GM19372 (cell line): Measurements from ENCODE around the gene ANKS1B.

Experiments used
- ATAC-seq: cut with Tn5 transposase; IDR thresholded peaks from one replicate; pipeline ENCODE4 v1.9.1; 2021; ENCODE audit warnings: mild to moderate bottlenecking, low read depth, moderate library complexity; ENCODE audit not compliant: unreplicated experiment

ANKS1B gene

DNA sequence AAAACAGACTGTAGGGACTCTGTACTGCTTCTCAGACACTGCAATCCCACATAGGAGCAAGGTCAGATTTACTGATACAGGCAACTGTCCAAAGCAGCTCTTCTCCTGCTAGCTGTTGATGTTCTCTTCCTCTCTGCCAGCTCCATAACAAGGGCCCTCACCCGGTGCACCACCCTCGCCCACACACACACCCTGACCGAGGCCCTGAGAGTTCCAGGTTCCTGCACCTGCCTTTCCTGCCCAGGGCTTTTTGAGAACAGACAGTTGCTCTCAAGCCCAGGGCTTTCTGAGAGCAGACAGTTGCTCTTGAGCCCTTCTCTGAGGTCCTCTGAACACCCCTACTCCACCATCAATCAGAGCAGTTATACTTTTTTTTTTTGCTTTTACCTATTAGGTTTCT lies 571.0 kb downstream of the ANKS1B start:
- ATAC-seq, result no peak

DNA sequence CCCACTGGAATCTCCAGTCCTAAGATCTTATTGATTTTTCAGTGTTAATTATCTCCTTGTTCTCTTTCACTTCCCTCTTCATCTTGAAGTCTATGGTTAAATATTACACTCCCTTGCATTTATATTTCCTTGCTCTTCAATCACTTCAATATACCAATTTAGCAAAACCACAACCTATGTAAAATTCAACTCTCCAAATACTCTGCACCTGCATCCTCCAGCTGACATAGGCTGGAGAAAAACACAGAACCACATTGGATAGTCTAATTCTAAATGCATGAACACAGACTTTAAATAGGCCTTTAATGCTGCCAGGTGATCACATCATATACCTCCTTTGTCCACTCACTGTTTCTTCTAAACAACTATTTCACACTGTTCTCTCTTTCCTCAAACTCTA lies 591.0 kb downstream of the ANKS1B start:
- ATAC-seq, result peak; percentile 70

DNA sequence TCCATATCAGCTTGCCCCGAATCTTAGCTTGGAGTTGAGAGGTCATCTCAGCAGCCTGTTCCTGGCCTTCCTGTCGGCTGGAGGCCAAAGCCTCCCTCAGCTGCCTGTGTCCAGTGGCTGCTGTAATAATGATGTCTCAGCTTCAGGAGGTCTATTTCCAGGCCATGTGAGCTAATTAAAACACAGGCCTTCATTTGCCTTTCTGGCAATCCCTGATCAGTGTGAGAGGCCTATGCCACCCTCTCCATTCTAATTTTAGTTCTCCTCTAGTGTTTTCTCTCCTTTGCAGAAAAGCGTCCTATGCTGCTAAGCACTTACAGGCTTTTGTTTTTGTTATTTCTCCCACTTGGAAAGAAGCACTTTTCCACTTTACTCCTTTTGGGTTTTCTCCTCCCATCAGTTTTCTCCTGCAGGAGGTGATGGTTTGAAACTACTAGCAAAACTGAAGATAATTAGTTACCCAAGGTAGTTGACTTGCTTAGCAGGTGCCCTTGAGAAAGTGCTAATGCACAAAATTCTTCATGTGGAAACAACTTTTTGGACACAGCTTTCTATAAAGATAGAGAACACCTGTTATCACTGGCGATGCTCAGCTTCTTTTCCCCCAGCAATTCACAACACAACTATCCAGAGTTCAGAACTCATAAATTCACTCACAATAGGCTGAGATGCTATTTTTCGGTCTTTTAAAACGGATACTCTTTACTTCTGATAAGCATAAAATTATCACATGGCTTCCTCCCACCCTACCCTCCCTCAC lies 592.5 kb downstream of the ANKS1B start:
- ATAC-seq, result no peak

DNA sequence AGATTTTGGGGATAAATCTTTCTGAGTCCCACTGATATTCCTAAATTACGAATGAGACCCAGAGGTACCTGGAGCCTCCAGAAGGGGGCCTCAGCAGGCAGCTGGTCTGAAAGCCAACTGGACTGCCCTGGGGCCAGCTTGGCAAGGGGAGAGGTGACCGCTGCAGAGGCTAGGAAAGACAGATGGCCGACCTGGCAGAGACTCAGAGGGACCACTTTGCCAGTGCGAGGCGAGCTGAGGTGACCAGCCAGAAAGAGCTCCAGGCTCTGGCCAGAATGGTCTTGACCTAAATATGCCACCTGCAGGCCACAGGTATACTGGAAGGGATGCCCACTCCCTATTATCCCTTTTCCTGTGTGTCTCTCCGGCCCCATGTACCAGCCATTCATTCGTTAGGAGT lies 594.0 kb downstream of the ANKS1B start:
- ATAC-seq, result no peak

DNA sequence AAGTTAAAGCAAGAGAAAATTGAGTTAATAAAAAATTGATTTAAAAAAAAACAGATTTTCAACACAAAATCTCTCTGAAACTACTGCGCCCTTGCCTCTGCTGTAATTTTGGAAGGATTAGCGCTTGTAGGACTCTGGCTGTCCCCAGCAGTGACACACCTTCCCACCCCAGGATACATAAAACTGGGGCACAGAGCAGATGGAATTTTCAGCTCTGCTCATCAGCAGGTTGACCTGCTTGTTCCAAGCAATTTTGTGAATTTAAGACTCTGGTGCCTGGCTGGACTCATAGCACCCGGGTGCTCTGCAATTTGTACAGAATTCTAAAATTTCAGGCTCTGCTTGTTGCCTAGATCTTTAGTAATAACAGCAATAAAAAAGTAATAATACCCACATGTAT lies 595.0 kb downstream of the ANKS1B start:
- no peak for ATAC-seq

DNA sequence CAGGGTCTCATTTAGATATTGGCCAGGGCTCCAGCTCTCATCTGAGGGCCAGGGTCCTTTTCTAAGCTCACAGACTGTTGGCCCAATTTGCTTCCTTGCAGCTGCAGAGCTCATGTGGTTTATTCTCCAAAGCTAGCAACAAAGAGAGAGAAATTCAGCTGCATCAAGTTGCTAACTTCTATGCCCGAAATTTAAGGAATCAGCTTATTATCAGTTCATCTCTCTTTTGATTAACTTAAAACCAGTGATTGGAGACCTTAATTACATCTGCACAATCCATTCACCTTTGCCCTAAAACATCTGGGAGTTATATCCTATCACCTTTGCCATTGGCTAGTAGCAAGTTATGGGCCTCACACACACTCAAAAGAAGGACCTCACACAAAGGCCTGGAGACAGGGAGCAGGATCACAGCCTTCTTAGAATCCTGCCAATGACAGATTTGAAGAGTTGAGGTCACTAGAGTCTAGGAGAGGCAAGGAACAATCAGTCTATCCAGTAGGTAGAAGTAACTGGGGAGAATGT lies 596.0 kb downstream of the ANKS1B start:
- no peak for ATAC-seq

DNA sequence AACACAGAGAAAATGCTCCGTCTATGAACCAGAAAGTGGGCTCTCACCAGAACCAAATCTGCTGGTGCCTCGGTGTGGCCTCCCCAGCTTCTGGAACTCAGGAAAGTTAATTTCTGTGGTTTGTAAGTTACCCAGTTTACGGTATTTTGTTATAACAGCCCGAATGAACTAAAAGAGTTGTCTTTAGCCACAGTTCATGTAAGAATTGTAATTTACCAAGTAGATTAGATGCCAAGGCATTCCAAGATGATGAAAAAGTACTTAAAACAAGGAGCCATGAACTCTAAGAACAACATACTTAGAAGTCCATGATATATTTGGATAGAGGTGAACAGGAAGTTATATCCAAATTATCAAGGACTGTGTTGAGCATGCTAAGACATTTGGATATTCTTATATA lies 597.1 kb downstream of the ANKS1B start:
- ATAC-seq, result no peak

DNA sequence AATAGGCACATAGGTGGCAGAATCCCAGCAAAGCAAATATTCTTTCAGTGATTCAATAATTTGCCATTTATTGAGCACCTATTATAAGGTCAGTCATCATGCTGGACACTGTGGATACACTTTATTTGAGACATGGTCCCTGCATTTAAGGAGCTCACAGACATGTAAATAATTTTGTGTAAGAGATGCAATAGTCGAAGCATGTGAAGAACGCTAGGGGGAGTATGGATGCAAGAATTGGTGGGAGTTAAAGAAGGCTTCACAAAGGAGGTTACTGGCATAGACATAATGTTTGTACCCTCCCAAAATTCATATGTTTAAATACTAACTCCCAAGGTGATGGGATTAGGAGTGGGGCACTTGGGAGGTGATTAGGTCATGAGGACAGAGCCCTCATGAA lies 597.8 kb downstream of the ANKS1B start:
- no peak for ATAC-seq

DNA sequence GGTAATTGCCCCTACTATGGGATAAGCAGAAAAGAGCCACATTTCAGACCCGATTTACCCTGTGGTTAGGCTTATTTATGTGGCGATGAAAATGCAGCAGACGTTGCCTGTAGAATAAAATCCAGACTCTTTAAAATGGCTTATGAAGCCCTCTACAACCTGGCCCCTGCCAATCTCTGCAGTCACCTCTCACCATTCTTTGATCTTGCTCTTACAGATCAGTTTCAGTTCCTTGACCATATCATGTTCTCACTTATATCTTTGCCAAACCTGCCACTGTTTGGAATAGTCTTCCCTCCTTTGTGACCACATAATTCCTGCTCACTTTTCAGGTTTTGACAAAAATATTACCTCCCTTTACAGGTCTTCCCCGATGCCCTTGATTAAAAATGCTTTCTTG lies 601.5 kb downstream of the ANKS1B start:
- no peak for ATAC-seq

DNA sequence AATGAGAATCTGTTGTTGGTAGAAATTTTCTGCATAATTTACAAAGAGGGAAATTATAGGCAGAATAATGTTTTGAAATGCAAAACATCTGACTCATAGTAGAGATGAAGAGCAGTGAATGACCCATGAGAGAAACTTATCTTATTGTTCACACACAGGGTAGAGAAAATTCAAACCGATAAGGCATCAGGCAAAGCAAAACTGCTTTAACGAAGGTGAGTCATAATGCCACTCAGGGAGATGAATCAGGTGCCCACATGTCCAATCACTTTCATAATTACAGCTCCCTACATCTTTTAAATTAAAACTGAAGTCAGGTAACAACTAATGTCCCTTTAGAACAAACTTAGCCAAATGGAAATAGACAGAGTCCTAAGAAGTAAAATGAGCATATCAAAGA lies 602.7 kb downstream of the ANKS1B start:
- peak; percentile 79 for ATAC-seq

DNA sequence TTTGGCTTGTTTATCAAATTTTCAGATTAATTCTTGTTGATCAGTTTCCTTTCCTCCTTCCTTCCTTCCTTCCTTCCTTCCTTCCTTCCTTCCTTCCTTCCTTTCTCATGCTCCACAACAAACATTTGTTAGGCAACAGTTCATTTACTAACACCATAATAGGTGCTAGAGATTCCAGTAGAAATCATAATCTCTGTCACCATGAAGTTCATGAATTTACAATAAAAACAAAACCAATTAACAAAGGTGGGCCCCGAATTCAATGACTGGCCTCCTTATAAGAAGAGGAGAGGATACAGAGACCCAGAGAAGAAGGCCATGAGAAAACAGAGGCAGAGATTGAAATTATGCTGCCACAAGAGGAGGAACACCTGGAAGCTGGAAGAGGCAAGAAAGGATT lies 604.0 kb downstream of the ANKS1B start:
- ATAC-seq, result no peak

DNA sequence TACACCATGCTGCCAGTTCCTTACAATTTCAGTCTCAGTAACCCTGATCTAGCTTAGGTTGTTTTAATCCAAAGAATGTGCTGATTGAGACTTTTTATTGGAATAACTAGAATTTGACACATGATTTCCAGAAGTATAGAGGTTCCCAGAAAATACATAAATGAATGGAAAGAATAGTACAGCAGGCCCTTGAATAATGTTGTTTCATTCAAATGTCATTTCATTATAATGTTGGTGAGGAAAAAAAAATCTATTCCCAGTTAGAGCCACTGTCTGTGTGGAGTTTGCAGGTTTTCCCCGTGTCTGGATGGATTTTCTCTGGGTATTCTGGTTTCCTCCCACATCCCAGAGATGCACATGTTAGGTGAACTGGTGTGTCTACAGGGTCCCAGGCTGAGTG lies 610.7 kb downstream of the ANKS1B start:
- ATAC-seq, result no peak

DNA sequence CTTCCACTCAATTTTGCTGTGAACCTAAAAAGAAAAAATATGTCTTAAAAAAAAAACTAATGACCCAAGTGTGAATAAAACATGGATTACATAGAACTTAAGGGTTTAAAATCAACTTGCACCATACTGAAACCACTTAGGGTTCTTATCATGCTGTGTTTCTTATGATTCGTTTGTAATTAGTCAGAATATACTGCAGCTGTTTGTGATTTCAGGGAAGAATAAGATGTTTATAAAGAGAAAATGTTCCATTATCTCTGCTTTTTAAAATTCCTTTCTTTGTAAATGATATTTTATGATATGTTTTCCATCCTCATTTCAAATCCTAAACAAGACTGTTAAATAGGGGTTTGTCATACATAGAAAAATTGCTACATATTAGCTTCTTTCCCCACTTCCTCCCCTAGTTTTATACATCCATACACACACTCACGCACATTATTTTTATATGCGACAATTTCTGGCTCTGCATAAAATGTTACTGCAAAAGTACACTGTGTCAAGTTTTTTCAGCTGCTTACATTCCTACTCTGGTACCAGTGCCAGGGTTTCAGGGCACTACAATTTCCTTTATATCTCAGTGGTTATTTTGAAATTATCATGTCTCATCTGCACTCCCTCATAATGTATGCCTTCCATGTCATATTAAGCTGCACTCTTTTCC lies 612.3 kb downstream of the ANKS1B start:
- no peak for ATAC-seq

DNA sequence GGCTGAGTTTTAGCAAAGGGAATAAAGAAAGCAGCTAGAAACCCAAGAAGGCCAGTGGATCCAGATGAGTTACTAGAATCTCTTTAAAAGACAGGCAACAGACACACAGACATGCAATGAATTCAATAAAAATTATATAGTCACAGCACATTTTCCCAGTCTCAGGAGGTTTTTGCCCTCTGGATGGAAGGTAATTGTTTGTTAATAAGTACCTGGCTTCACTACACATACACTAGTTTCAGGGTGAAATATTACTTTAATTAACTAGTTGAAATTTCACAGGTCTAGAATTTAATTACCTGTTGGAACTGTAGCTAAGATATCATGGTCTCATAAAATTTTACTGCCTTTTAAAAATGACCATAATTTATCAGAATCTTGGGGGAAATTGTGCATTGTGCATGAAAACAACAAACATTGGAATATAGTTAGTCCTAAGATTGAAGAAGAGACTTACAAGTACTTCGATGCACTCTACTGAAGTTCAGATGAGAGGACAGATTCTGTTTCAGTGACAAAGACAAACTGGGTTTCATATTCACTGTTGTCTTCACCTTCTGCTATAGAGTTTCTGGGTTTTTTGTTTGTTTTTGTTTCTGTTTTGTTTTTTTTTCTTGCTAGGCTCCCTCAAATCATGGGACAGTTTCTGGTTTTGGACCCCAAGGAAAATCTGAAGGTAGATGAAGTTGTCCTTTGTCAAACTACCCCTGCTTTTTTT lies 614.2 kb downstream of the ANKS1B start:
- no peak for ATAC-seq

DNA sequence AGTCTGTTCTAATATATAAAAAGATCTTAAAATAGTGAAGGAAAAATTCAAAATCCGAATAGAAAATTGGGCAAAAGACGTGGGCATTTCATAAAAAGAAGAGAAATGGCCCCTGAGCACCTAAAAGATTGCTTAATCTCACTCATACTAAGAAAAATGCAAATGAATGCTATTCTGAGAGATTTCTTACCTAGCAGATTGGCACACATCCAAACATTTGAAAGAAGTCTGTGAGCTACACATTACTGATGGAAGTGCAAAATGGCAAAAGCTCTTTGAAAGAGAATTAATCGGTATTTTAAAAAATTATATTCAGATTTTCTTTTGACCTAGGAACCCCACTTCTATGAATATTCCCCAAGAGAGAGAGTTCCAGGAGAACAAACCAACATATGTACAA lies 617.6 kb downstream of the ANKS1B start:
- ATAC-seq, result no peak

DNA sequence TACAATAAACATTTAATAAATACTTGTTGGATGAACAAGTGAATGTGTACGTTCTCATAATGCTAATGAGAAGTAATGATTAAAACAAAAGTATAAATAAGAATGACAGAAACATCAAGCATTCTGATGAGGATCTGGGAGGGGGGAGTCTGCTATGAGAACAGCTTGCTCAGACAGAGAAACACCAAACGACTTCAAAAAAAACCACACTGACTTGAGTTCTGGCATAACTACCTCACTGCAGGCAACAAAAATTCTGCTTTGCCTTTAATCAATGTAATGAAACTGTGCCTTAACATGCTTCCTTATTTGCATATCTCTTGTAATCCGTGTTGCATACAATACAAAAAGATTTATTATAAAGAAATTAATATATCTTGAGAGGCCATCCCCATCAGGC lies 632.5 kb downstream of the ANKS1B start:
- ATAC-seq, result no peak

DNA sequence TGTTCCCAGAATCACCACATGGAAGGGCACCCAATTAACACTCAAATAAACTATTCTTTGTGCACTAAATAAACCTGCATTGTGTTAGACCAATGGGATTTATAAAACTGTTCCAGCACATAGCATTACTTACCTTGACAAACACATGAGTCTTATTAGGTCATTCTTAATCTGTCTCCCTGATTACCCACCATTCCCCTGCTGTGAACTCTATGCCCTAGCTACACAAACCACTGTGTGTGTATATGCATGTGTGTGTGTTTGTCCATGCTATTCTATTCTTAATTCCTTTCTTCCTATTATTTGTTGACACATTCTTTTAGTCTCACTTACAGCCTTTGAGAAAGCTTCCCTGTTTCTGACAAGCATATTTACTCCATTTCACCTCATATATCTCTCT lies 640.8 kb downstream of the ANKS1B start:
- ATAC-seq, result no peak

DNA sequence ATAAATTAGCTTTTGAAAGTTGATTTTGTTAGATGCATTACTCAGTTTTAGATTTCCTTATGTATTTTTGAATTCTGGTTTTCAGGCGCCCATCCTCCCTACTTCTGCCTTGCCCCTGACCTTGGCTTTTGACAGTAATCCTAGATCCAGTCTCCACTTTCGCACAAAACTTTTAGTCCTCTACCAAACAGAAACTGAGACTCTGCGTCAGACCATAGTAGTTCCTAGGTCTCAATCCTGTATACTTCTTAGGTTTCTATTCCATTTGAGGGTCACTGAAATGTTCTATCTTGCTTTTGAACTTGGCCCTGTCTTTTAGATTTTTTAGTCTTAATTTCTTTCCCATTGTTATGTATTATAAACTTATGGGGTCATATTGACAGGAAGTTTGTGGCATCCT lies 645.1 kb downstream of the ANKS1B start:
- ATAC-seq, result no peak

DNA sequence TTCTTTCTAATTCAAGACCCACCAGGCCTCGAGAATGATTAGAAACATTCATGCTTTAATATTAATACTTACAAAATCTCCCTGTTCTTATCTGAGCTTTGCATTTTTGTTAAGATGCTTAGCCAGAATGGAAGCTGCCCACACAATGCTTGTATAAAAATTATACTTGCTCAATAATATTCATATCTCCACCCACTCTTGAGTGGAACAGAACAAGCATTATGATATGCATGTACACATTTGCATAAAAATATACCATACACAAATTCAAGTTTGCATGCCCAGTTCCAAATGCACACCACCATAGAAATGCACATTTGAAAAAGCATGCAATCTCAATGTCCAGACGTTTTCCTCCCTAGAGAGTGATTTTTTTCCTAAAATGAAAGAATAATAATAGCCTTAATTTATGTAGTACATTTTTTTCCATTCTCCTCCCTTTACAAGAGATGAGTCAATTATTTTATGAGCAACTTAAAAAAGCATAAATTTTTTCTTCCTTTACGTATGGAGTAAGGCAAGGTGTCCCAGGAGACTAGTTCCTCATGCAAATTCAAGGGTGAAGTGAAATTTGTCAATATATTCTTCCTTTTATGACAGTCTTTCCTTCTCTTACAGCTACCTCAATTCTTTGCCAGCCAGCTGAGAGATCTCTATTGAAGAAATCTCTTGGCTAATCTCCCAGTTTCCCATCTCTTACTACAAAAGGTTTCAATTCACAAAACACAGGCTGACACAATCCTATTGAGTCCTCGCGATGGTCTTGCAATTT lies 650.3 kb downstream of the ANKS1B start:
- ATAC-seq, result no peak

DNA sequence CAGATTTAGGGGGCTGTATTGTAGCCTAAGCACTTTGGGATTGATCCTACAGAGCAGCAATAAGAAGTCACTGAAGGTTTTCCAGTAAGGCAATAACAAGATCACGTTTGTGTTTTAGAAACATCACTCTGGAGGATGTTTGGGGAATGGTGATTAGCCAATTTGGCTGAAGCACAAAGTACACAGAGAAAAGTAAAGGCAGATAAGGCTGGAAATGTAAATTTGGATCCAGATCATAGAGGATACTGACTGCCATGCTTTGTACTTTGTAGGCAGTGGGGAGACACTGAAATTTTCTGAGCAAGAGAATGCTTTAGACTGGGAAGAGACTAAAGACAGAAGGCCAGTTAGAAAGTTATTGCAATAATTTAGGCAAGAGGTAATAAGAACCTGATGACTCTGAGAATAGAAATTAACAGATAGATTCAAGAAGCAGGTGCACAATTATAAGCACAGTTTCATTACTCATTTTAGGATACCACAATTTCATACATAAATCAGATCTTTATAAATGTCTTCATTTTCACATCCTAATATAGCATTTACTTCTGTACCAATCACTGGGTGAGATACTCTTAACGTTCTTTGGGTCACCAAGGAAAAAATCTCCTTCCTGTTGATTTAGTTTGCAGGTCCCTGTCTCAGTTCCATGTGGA lies 651.7 kb downstream of the ANKS1B start:
- no peak for ATAC-seq
